H1 (cell line): ENCODE results near the gene MT1G.

Experiments used
- CEBPB ChIP-seq: IDR thresholded peaks from 2 replicates; pipeline ENCODE4 v1.6.1; 2012; ENCODE audit warnings: low read depth, low read length
- EP300 ChIP-seq, 2 experiments: IDR thresholded peaks; 1 replicate in 1 of 2; 2 replicates in 1 of 2; pipeline ENCODE4 v1.6.1; 2011 to 2012; ENCODE audit warnings: low read depth in 2 of 2, low read length in 2 of 2, mild to moderate bottlenecking in 2 of 2, borderline replicate concordance in 1 of 2, inconsistent platforms in 1 of 2, moderate library complexity in 1 of 2
- JUN ChIP-seq: IDR thresholded peaks from 2 replicates; pipeline ENCODE4 v1.6.1; 2011; ENCODE audit warnings: low read depth, mild to moderate bottlenecking, improper control_type of control experiment, low read length
- POLR2A ChIP-seq, 2 experiments: IDR thresholded peaks; 1 replicate in 1 of 2; 2 replicates in 1 of 2; pipeline ENCODE4 v1.6.1; 2011; ENCODE audit warnings: low read depth in 2 of 2, low read length in 2 of 2, mild to moderate bottlenecking in 2 of 2; ENCODE audit errors: control extremely low read depth in 1 of 2
- POLR2AphosphoS5 ChIP-seq: IDR thresholded peaks from 2 replicates; pipeline ENCODE4 v1.6.1; 2011; ENCODE audit warnings: low read depth, low read length
- TF ChIP-seq, protein P1 (sequence below), 3 experiments: IDR thresholded peaks; 1 replicate in 2 of 3; 2 replicates in 1 of 3; pipeline versions ENCODE4 v1.5.1 to v1.6.1; 2011; ENCODE audit warnings: low read length in 3 of 3, mild to moderate bottlenecking in 3 of 3, inconsistent platforms in 2 of 3, low read depth in 1 of 3, moderate library complexity in 1 of 3; ENCODE audit not compliant: insufficient read depth in 1 of 3; ENCODE audit errors: control extremely low read depth in 1 of 3

DNA sequence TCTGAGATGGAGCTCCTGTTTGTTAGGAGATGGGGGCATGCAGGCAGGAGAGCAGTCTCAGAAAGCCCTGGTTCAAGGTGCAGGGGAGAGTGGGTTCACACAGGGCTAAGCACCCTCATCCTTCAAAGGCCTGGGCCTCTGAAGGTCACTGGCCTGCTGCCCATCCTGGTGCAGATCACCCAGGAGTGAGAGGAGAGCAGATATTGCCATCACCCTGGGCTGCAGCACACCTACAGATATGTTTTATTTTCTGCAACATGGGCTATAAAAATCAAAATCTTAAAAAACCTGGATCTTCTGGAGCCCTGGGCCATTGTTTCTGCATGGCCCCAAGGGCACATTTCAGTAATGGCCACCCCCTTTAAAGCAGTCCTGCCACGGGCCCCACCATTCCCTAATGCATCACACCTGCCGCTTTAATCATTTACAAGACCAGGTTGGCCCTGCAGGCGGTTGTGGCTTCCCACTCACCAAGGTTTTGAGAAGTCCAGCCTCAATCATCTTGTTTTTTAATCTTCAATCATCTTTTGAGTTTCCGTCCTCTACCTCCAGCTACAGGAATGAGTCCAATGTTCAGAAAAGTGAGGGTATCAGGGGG lies 41.7 kb upstream of the MT1G start:
- TF ChIP-seq CEBPB, result no peak
- TF ChIP-seq, protein P1, sequence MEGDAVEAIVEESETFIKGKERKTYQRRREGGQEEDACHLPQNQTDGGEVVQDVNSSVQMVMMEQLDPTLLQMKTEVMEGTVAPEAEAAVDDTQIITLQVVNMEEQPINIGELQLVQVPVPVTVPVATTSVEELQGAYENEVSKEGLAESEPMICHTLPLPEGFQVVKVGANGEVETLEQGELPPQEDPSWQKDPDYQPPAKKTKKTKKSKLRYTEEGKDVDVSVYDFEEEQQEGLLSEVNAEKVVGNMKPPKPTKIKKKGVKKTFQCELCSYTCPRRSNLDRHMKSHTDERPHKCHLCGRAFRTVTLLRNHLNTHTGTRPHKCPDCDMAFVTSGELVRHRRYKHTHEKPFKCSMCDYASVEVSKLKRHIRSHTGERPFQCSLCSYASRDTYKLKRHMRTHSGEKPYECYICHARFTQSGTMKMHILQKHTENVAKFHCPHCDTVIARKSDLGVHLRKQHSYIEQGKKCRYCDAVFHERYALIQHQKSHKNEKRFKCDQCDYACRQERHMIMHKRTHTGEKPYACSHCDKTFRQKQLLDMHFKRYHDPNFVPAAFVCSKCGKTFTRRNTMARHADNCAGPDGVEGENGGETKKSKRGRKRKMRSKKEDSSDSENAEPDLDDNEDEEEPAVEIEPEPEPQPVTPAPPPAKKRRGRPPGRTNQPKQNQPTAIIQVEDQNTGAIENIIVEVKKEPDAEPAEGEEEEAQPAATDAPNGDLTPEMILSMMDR (IDR thresholded peaks at IDR 0.05; ENCODE audit: control extremely low read depth in 1 of 3, insufficient read depth in 1 of 3, low read depth in 1 of 3, low read length in 3 of 3), result no peak
- TF ChIP-seq EP300 (IDR thresholded peaks at IDR 0.05; ENCODE audit: borderline replicate concordance in 1 of 2, low read depth in 2 of 2, low read length in 2 of 2), result no peak
- TF ChIP-seq POLR2A (IDR thresholded peaks at IDR 0.05; ENCODE audit: control extremely low read depth in 1 of 2, low read depth in 2 of 2, low read length in 2 of 2), result no peak
- no peak for TF ChIP-seq POLR2AphosphoS5
- no peak for TF ChIP-seq JUN
